KMS-11 (cell line): ENCODE data around the gene OR2J1.
"Not testable (repeated sequence)": the region's sequence is repeated elsewhere in the genome, so short reads cannot be mapped to it uniquely, and the experiment has no call there.

ENCODE experiments used
- H2AFZ ChIP-seq: fragments of 200-600 bp; sonication (generic); 2 replicates; pipeline ENCODE4 v1.6.1; 2016; ENCODE audit warnings: antibody characterized with exemption, mixed run types, low read depth
- H3K27ac ChIP-seq: fragments of 200-600 bp; sonication (generic); 2 replicates; pipeline ENCODE4 v1.6.1; 2016; ENCODE audit warnings: mild to moderate bottlenecking, mixed run types
- H3K27me3 ChIP-seq: fragments of 200-600 bp; sonication (generic); 2 replicates; pipeline ENCODE4 v1.6.1; 2017; ENCODE audit warnings: mild to moderate bottlenecking, low read depth, mixed run types, moderate library complexity; ENCODE audit not compliant: insufficient read depth
- H3K36me3 ChIP-seq: fragments of 200-600 bp; sonication (generic); 2 replicates; pipeline ENCODE4 v1.6.1; 2017; ENCODE audit warnings: mild to moderate bottlenecking, mixed run types; ENCODE audit not compliant: insufficient read depth
- H3K4me1 ChIP-seq: fragments of 200-600 bp; sonication (generic); 2 replicates; pipeline ENCODE4 v1.6.1; 2016; ENCODE audit warnings: mild to moderate bottlenecking, low read depth, mixed run types; ENCODE audit not compliant: poor library complexity, severe bottlenecking
- H3K4me2 ChIP-seq: fragments of 200-600 bp; sonication (generic); 2 replicates; pipeline ENCODE4 v1.7.0; 2016; ENCODE audit warnings: mild to moderate bottlenecking, mixed run types
- H3K4me3 ChIP-seq: fragments of 200-600 bp; sonication (generic); IDR thresholded peaks from 2 replicates; pipeline ENCODE4 v1.6.1; 2017; ENCODE audit warnings: low read depth, low read length, mixed read lengths; ENCODE audit not compliant: insufficient read depth
- H3K79me2 ChIP-seq: fragments of 200-600 bp; sonication (generic); 2 replicates; pipeline ENCODE4 v1.6.1; 2016; ENCODE audit warnings: low read depth, mixed run types; ENCODE audit not compliant: insufficient read depth
- H3K9ac ChIP-seq: fragments of 200-600 bp; sonication (generic); 2 replicates; pipeline ENCODE4 v1.6.1; 2016; ENCODE audit warnings: mild to moderate bottlenecking, mixed run types
- H4K20me1 ChIP-seq: fragments of 200-600 bp; sonication (generic); 2 replicates; pipeline ENCODE4 v1.6.1; 2016; ENCODE audit warnings: mild to moderate bottlenecking, mixed run types; ENCODE audit not compliant: insufficient read depth
- TF ChIP-seq, protein P1 (sequence below): fragments of 200-600 bp; sonication (generic); conservative IDR thresholded peaks from 2 replicates; pipeline ENCODE4 v1.6.1; 2017; ENCODE audit warnings: low read depth, mild to moderate bottlenecking, antibody characterized with exemption, low read length, moderate library complexity, mixed read lengths

OR2J1 gene

DNA sequence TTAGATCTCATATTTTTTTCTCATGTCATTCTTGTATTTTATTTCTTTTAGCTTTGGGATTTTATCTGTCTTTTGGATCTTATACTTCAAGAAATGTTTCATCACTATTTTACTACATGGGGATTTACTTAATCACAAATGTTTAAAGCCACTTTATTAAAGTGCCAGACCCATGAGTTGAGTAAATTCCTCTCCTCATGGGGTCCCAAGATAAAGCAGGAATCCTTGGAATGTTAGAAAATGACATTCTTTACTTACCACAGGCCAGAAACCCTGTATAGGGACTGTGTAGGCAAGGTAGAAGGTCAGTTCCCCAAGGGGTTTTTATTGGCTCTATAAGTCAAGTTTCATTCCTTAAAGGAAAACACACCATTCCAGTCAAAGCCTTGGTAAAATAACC is 43.0 kb downstream of the OR2J1 start:
- Histone ChIP-seq H3K4me1 (no peaks in the 10 kb centered on the region), H3K9ac (no peak overlapping the region), H3K36me3 (no peaks in the 10 kb centered on the region), H2AFZ (no peak overlapping the region), H3K79me2 (no peaks in the 10 kb centered on the region), H3K27me3 (no peaks in the 10 kb centered on the region), H4K20me1 (no peaks in the 10 kb centered on the region), H3K4me2 (no peak overlapping the region), H3K27ac (no peak overlapping the region), H3K4me3 (no peak overlapping the region)
- TF ChIP-seq, protein P1, sequence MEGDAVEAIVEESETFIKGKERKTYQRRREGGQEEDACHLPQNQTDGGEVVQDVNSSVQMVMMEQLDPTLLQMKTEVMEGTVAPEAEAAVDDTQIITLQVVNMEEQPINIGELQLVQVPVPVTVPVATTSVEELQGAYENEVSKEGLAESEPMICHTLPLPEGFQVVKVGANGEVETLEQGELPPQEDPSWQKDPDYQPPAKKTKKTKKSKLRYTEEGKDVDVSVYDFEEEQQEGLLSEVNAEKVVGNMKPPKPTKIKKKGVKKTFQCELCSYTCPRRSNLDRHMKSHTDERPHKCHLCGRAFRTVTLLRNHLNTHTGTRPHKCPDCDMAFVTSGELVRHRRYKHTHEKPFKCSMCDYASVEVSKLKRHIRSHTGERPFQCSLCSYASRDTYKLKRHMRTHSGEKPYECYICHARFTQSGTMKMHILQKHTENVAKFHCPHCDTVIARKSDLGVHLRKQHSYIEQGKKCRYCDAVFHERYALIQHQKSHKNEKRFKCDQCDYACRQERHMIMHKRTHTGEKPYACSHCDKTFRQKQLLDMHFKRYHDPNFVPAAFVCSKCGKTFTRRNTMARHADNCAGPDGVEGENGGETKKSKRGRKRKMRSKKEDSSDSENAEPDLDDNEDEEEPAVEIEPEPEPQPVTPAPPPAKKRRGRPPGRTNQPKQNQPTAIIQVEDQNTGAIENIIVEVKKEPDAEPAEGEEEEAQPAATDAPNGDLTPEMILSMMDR, result no peak

DNA sequence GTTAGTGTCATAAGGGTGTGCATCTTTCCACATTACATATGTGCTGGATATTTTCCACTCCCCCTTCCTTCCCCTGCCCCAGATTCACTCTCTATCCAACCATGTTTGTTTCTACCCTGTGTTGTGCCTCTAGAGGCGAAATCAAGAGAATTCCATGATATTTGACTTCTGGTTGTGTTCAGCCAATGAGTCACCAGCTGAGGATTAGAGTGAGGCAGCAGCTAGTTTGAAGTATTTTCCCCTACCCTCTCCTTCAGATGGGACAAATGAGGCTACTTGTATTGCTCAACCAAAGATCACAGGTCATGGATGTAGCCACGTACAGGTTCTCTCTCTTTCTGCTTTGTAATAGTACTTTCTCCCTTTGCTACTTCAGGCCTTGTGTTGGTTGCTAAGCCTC is 46.9 kb downstream of the OR2J1 start:
- no peaks in the 10 kb centered on the region for H3K27me3 ChIP-seq
- H3K27ac ChIP-seq, result no peak overlapping the region
- H3K4me2 ChIP-seq, result no peak overlapping the region
- TF ChIP-seq, protein P1, result no peak
- H3K4me3 ChIP-seq, result no peak overlapping the region
- H4K20me1 ChIP-seq, result no peaks in the 10 kb centered on the region
- no peaks in the 10 kb centered on the region for H3K79me2 ChIP-seq
- no peaks in the 10 kb centered on the region for H3K36me3 ChIP-seq
- no peaks in the 10 kb centered on the region for H3K4me1 ChIP-seq
- no peak overlapping the region for H3K9ac ChIP-seq
- H2AFZ ChIP-seq, result no peak overlapping the region

DNA sequence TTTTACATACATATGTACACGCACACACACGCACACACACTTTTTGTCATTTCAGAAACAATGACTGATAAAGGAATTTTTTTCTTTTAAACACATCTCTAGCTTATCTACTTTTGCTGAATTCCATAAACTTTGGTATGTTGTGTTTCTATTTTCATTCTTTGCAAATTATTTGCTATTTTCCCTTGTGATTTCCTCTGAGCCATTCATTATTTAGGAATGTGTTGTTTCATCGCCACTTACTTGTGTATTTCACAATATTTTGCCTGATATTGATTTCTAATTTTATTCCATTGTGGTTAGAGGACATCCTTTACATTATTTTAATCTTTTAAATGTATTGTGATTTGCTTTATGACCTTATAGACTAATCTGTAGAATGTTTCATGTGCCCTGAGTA is 47.8 kb downstream of the OR2J1 start:
- Histone ChIP-seq H3K4me1 (no peaks in the 10 kb centered on the region), H2AFZ (no peak overlapping the region), H4K20me1 (no peaks in the 10 kb centered on the region), H3K4me3 (no peak overlapping the region), H3K27ac (no peak overlapping the region), H3K79me2 (no peaks in the 10 kb centered on the region), H3K27me3 (no peaks in the 10 kb centered on the region), H3K36me3 (no peaks in the 10 kb centered on the region), H3K9ac (no peak overlapping the region), H3K4me2 (no peak overlapping the region)
- TF ChIP-seq, protein P1, result no peak

DNA sequence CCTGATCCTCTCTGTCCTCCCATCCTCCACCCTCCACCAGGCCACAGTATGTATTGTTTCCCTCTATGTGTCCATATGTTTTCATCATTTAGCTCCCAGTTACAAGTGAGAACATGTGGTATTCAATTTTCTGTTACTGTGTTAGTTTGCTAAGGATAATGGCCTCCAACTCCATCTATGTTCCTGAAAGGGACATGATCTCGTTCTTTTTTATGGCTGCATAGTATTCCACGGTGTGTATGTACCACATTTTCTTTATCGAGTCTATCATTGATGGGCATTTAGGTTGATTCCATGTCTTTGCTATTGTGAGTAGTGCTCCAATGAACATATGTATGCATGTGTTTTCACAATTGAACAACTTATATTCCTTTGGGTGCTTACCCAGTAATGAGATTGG is 50.2 kb downstream of the OR2J1 start:
- not testable (repeated sequence) for H3K4me2 ChIP-seq, H3K27me3 ChIP-seq, H3K4me3 ChIP-seq, H3K4me1 ChIP-seq, H2AFZ ChIP-seq, H3K36me3 ChIP-seq, H3K79me2 ChIP-seq, H3K9ac ChIP-seq, H4K20me1 ChIP-seq, H3K27ac ChIP-seq
